Stimulated activated CD8-positive, alpha-beta memory T cell treated with anti-CD3 and anti-CD28 coated beads, Interleukin-7, amount 100 ng/mL, for 1 hour (primary cell): Measurements from ENCODE around the gene AGTRAP.

Source experiments
- DNase-seq, 2 donors: peaks; one replicate each; pipeline ENCODE4 v3.0.0-alpha.2; 2020; ENCODE audit warnings: low read depth in 2 of 2

AGTRAP gene

GRCh38 chr1:11706292-11706691 lies 29.6 kb upstream of the AGTRAP start:
- DNase-seq = no peak

GRCh38 chr1:11707621-11708276 lies 28.2 kb upstream of the AGTRAP start:
- no peak for DNase-seq

DNA sequence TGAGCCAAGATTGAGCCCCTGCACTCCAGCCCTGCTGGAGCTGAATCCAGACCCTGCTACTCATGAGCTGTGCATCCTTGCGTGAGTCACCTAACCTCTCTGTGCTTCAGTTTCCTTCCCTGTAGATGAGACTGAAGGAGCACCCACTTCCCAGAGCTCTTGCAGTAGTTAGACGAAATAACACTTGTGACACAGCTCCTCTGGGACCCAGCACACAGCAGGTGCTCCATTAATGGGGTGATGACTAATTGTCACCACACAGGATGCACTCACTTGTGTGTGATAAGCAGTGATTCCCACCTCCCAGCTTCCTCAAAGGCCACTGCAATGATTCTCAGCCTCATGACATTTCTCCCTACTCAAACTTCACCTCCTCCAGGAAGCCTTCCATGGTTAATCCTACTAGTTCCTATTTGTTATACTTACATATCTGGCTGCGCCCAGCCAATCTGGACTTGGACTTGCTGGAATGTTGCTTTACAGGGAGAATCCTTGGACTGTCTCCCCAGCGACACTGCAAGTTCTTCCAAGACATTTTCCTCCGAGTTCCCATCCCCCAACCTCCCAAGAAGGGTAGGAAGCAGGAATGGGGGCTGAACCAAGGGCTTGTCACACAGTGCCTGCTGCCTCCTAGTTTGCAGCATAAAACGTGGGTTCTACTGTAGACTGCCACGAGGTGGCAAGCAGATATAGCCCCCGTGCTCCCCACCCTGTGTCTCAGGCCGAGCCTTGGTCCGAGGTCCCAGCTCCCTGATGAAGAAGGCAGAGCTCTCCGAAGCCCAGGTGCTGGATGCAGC lies 27.2 kb upstream of the AGTRAP start:
- no peak for DNase-seq

GRCh38 chr1:11711490-11711889 lies 24.4 kb upstream of the AGTRAP start:
- no peak for DNase-seq

- DNase-seq = no peak
These were observed 23.7 kb upstream of the AGTRAP start for GRCh38 chr1:11712285-11712684.

GRCh38 chr1:11713095-11713494 lies 22.8 kb upstream of the AGTRAP start:
- no peak for DNase-seq

GRCh38 chr1:11714831-11715575 lies 20.9 kb upstream of the AGTRAP start:
- DNase-seq = no peak

- peak; percentile 62 to 79 for DNase-seq
These were observed 16.5 kb upstream of the AGTRAP start for GRCh38 chr1:11719313-11720032.

DNA sequence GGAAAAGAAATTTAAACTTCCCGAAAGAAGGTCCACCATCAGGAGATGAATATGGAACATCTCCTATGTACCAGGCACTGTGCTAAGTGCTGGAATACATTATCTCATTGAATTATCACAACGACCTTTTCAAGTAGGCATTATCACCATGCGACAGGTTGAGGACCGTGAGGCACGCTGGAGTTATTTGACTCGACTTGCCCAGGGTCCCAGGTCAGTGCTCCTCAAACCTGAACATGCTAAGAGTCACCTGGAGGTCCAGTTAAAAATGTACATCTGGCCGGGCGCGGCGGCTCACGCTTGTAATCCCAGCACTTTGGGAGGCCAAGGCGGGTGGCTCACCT lies 15.9 kb upstream of the AGTRAP start:
- no peak for DNase-seq

- no peak for DNase-seq
These were observed 15.4 kb upstream of the AGTRAP start for GRCh38 chr1:11720525-11720924.

DNA sequence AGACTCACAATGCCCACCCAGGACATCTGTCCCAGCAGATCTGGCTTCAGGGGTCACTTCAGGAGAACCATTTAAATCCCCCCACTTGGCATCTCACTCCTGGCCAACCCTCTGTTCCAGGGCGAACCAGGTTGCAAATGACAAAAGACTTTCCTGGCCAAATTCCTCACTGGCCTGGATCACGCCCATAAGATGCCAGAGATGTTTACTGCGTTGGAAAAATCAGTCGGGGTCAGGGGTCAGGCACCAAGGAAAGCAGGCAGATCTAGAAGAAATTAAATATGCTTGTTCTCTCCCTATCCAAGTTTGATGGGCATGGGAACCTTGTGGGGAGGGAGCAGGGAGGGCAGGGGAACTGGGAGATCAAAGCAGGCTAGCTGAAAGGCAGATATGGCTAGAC lies 14.6 kb upstream of the AGTRAP start:
- DNase-seq = no peak

- DNase-seq = no peak
These were observed 13.4 kb upstream of the AGTRAP start for GRCh38 chr1:11722538-11722937.

- DNase-seq = no peak
These were observed 10.3 kb upstream of the AGTRAP start for GRCh38 chr1:11725616-11726015.

DNA sequence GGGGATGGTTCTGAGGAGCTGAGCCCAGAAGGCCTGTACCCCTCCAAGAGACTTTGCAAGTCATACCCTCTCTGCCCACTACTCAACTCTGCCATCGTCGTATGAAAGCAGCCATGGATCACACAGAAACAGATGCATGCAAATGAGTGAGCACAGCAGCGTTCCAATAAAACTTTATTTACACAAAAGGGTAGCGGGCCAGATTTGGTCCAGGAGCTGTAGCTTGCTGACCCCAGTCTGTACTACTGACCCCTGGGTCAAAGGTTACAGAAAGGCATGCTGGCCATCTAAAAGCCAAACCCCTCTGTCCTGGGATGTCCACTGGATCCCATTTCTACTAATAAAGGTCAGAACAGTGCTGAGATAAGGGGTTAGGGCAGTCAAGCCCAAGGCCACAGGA lies 8.8 kb upstream of the AGTRAP start:
- no peak for DNase-seq

- no peak for DNase-seq
These were observed 7.7 kb upstream of the AGTRAP start for GRCh38 chr1:11728126-11728806.

DNA sequence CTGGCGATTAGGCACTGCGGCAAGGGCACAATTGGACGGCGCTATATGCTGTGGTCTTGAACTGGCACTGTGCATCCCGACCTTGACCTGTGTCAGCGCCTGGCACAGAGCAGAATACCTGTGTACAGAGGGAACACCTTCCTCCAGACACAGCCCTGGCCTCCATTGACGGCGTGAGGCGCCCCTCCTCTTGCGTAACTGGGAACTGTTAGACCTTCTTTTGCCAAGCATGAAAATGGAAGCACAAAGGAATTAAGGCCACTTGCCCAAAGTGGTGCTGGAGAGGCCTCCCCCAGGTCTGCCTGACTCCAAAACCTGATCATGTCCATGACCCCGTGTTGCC lies 6.8 kb upstream of the AGTRAP start:
- DNase-seq = no peak

DNA sequence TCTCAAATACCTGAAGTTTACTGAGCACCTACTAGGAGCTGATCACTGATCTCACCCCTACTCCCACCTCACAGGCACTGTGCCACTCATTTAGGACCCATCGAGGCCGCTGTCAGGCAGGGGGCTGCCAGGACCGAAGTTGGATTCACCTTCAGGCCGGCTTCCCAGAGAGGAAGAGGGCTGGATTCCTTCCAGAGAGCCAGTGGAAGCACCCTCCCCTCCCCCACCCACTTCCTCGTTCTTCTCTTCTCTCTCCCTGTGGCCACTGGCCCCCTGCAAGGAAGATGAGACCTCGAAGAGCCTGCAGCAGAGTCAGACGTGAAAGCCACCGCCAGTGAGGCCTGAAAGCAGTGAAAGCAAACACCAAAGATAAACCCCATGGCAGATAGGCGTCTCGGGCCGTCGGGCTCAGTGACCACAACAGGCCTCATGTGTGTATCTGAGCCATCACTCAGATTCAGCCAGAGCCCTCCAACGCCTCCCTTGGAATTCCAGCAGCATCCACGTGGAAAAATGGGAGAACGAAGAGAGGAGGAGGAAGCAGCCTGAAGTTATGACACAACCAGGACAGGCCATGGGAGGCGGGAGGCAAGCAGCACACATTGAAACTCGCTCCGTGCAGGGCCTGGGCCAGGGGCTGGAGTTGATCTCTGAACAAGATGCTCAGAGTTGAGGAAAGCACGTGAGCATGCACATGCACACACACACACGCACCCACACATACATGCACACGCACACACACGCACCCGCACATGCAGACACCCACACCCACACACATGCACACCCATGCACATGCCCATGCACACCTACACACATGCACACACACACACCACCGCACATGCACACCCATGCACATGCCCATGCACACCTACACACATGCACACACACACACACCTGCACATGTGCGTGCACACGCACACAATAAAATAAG lies 6.2 kb upstream of the AGTRAP start:
- no peak for DNase-seq

DNA sequence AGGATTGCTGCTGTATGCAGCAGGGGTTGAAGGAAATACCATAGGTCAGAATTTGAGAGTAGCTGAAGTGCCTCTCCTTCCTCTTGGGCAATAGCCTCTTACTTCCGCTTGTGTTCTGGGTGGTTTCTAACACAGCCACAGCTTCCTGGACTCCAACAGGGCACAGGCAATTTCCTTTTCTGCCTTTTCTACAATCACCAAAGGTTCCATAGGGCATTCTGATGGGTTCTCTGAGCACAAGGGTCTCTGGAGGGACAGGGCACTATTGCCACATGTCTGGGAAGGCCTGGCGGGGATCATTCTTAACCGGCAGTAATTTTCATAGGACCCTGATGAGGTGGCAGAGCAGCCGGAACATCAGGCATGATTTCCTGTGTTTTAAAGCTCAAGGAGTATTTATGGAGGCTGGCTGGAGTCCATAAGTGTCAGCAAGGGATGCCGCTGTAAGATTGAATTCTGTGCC lies 5.5 kb upstream of the AGTRAP start:
- no peak for DNase-seq

DNA sequence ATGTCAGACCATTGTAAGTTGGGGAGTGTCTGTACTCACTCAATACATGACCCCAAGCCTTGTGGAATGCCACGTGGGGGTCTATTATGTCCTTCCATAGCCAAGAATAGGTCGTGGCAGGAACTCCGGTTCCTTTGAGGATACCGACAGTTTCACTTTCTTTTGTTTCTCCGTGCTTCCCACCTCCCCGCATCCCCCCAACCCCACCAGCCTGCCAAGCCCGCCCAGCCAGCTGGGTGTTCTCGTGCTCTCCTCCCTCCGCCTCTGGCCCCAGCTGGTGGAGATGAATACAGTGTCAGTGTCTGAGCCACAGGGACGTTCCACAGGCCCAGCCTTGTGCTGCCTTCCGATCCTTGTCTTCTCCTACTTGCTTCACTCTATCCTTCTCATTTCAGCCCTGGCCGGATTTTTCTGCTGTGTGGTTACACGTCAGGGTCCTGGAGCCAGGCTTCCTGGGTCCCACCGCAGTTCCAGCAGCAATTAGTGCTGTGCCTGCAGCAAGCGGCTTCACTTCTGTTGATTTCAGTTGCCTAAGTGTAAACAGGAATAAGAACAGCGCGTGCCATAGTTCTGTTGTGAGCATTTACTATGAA lies 4.1 kb upstream of the AGTRAP start:
- no peak for DNase-seq

DNA sequence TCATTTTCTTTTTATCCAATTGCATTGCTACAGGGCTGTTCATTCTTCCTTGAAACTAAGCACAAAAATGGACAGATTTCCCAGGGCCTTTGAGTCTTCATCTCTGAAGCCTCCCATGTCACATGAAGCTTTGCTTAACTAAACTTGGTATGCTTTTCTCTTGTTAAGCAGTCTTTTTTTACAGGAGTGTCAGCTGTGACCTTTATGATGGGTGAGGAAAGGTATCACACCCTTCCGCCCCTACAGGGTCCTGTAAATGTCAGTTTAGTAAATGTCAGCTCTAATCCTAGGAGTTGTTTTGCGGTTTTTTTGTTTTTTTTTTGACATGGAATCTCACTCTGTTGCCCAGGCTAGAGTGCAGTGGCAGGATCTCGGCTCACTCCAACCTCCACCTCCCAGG lies 2.6 kb upstream of the AGTRAP start:
- DNase-seq = no peak
